KOPT-K1 (cell line): Measurements from ENCODE around the gene DOCK2.
"Not testable (repeated sequence)": the region's sequence is repeated elsewhere in the genome, so short reads cannot be mapped to it uniquely, and the experiment has no call there.

Experiments
- H3K27ac ChIP-seq: fragments of 200-600 bp; sonication (generic); 2 replicates; pipeline ENCODE4 v1.5.1; 2016; ENCODE audit warnings: antibody characterized with exemption, mild to moderate bottlenecking, low read depth, low read length; ENCODE audit not compliant: poor library complexity, severe bottlenecking
- H3K36me3 ChIP-seq: fragments of 200-600 bp; sonication (generic); 2 replicates; pipeline ENCODE4 v1.5.1; 2017; ENCODE audit warnings: antibody characterized with exemption, mild to moderate bottlenecking, low read length, moderate library complexity; ENCODE audit not compliant: insufficient read depth
- H3K9me3 ChIP-seq: fragments of 200-600 bp; sonication (generic); 2 replicates; pipeline ENCODE4 v1.5.1; 2017; ENCODE audit warnings: antibody characterized with exemption, low read length, mild to moderate bottlenecking; ENCODE audit not compliant: insufficient read depth, poor library complexity, severe bottlenecking

DOCK2 gene

GRCh38 chr5:169805937-169806700, 169.0 kb downstream of the DOCK2 start:
- peaks cover 94% of the 10 kb centered on the region for H3K36me3 ChIP-seq
- no peaks in the 10 kb centered on the region for H3K9me3 ChIP-seq
- H3K27ac ChIP-seq, result no peak overlapping the region

- H3K9me3 ChIP-seq, result no peaks in the 10 kb centered on the region
- no peak overlapping the region for H3K27ac ChIP-seq
- H3K36me3 ChIP-seq, result peaks cover 92% of the 10 kb centered on the region
Observed at GRCh38 chr5:169808118-169808581, 171.1 kb downstream of the DOCK2 start.

GRCh38 chr5:169808880-169809279, 171.8 kb downstream of the DOCK2 start:
- H3K27ac ChIP-seq, H3K9me3 ChIP-seq: not testable (repeated sequence)
- peaks cover 92% of the 10 kb centered on the region for H3K36me3 ChIP-seq

GRCh38 chr5:169809281-169809680, 172.2 kb downstream of the DOCK2 start:
- no peaks in the 10 kb centered on the region for H3K9me3 ChIP-seq
- H3K36me3 ChIP-seq, result peaks cover 92% of the 10 kb centered on the region
- H3K27ac ChIP-seq, result no peak overlapping the region

- H3K36me3 ChIP-seq, result peaks cover 92% of the 10 kb centered on the region
- no peaks in the 10 kb centered on the region for H3K9me3 ChIP-seq
- no peak overlapping the region for H3K27ac ChIP-seq
Observed at GRCh38 chr5:169810524-169810923, 173.4 kb downstream of the DOCK2 start.

GRCh38 chr5:169811023-169811422, 173.9 kb downstream of the DOCK2 start:
- Histone ChIP-seq H3K36me3 (peaks cover 92% of the 10 kb centered on the region), H3K27ac (no peak overlapping the region), H3K9me3 (no peaks in the 10 kb centered on the region)

- Histone ChIP-seq H3K27ac (no peak overlapping the region), H3K9me3 (no peaks in the 10 kb centered on the region), H3K36me3 (peaks cover 93% of the 10 kb centered on the region)
Observed at GRCh38 chr5:169811680-169812079, 174.6 kb downstream of the DOCK2 start.

GRCh38 chr5:169812786-169813185, 175.7 kb downstream of the DOCK2 start:
- Histone ChIP-seq H3K9me3 (peaks cover under 1% of the 10 kb centered on the region), H3K36me3 (peaks cover 96% of the 10 kb centered on the region), H3K27ac (no peak overlapping the region)

- Histone ChIP-seq H3K36me3 (peaks cover 98% of the 10 kb centered on the region), H3K9me3 (peaks cover 5% of the 10 kb centered on the region), H3K27ac (no peak overlapping the region)
Observed at GRCh38 chr5:169814045-169814444, 177.0 kb downstream of the DOCK2 start.

GRCh38 chr5:169814522-169814921, 177.4 kb downstream of the DOCK2 start:
- Histone ChIP-seq H3K27ac (no peak overlapping the region), H3K9me3 (peaks cover 10% of the 10 kb centered on the region), H3K36me3 (peaks cover 98% of the 10 kb centered on the region)

GRCh38 chr5:169817031-169817430, 180.0 kb downstream of the DOCK2 start:
- H3K9me3 ChIP-seq, result peaks cover 16% of the 10 kb centered on the region
- no peak overlapping the region for H3K27ac ChIP-seq
- H3K36me3 ChIP-seq, result peaks cover 89% of the 10 kb centered on the region

- Histone ChIP-seq H3K36me3 (peaks cover 47% of the 10 kb centered on the region), H3K27ac (no peak overlapping the region), H3K9me3 (no peaks in the 10 kb centered on the region)
Observed at GRCh38 chr5:169826618-169827017, 189.5 kb downstream of the DOCK2 start.

GRCh38 chr5:169827769-169828168, 190.7 kb downstream of the DOCK2 start:
- Histone ChIP-seq H3K27ac (no peak overlapping the region), H3K9me3 (no peaks in the 10 kb centered on the region), H3K36me3 (peaks cover 58% of the 10 kb centered on the region)

GRCh38 chr5:169828385-169828784, 191.3 kb downstream of the DOCK2 start:
- H3K36me3 ChIP-seq, result peaks cover 63% of the 10 kb centered on the region
- no peak overlapping the region for H3K27ac ChIP-seq
- H3K9me3 ChIP-seq, result no peaks in the 10 kb centered on the region

- Histone ChIP-seq H3K9me3 (no peaks in the 10 kb centered on the region), H3K27ac (no peak overlapping the region), H3K36me3 (peaks cover 66% of the 10 kb centered on the region)
Observed at GRCh38 chr5:169831331-169831730, 194.3 kb downstream of the DOCK2 start.

- Histone ChIP-seq H3K27ac (no peak overlapping the region), H3K9me3 (no peaks in the 10 kb centered on the region)
Observed at GRCh38 chr5:169832304-169832703, 195.2 kb downstream of the DOCK2 start.

More at GRCh38 chr5:169832304-169832703, 195.2 kb downstream of the DOCK2 start:
- H3K36me3 ChIP-seq, result peaks cover 66% of the 10 kb centered on the region
